HFF-Myc (cell line): ENCODE results near the gene PLIN4.
A peak's percentile ranks its signal among the peaks of the same experiment; 100 is the strongest.

Experiments used
- DNase-seq: peaks from one replicate; pipeline ENCODE4 v3.0.0-alpha.2; 2011; ENCODE audit warnings: low read depth; ENCODE audit errors: extremely low read depth
- H3K4me3 ChIP-seq: replicated peaks from 2 replicates; pipeline ENCODE4 v1.5.1; 2011; ENCODE audit warnings: low read depth, mild to moderate bottlenecking, control low read depth, low read length
- TF ChIP-seq, protein P1 (sequence below): IDR thresholded peaks from 2 replicates; pipeline ENCODE4 v1.5.1; 2012; ENCODE audit warnings: mild to moderate bottlenecking, low read depth, low read length, control low read depth; ENCODE audit errors: missing control alignments

The PLIN4 gene

DNA sequence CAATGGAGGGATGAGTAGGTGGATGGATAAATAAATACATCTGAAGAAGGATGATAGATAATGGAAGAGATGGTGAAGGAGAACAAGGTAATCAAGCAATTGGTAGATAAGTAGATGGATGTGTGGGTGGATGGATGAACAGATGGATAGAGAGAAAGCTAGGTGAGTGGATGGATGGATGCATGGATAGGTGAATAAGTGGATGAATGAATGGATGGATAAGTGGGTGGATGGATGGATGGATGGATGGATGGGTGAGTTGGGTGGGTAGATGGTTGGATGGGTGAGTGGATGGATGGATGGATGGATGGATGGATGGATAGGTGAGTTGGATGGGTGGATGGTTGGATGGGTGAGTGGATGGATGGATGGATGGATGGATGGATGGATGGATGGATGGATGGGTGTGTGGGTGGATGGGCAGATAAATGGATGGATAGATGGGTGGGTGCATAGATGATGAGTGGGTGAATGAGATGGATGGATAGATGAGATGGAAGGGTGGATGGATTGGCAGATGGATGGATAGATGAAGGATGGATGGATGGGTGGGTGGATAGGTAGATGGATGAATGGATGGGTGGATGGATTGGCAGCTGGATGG is 34.9 kb upstream of the PLIN4 start:
- DNase-seq, result no peak
- H3K4me3 ChIP-seq, result no peak overlapping the region
- TF ChIP-seq, protein P1, sequence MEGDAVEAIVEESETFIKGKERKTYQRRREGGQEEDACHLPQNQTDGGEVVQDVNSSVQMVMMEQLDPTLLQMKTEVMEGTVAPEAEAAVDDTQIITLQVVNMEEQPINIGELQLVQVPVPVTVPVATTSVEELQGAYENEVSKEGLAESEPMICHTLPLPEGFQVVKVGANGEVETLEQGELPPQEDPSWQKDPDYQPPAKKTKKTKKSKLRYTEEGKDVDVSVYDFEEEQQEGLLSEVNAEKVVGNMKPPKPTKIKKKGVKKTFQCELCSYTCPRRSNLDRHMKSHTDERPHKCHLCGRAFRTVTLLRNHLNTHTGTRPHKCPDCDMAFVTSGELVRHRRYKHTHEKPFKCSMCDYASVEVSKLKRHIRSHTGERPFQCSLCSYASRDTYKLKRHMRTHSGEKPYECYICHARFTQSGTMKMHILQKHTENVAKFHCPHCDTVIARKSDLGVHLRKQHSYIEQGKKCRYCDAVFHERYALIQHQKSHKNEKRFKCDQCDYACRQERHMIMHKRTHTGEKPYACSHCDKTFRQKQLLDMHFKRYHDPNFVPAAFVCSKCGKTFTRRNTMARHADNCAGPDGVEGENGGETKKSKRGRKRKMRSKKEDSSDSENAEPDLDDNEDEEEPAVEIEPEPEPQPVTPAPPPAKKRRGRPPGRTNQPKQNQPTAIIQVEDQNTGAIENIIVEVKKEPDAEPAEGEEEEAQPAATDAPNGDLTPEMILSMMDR, result no peak

DNA sequence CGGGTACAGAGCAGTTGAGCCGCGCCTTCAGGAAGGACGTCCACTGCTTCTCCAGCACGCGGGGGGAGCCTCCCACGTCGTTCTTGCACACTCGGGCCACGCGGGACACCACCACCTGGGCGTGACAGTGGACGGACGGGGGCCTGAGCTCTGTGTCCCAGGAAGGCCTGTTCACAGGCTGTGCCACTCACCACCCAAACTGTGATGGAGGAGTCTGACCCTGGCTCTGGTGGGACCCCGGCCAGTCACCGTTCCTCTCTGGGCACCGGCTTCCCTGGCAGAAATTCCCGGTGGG is 34.2 kb upstream of the PLIN4 start:
- no peak overlapping the region for H3K4me3 ChIP-seq
- no peak for DNase-seq
- TF ChIP-seq, protein P1, result no peak

DNA sequence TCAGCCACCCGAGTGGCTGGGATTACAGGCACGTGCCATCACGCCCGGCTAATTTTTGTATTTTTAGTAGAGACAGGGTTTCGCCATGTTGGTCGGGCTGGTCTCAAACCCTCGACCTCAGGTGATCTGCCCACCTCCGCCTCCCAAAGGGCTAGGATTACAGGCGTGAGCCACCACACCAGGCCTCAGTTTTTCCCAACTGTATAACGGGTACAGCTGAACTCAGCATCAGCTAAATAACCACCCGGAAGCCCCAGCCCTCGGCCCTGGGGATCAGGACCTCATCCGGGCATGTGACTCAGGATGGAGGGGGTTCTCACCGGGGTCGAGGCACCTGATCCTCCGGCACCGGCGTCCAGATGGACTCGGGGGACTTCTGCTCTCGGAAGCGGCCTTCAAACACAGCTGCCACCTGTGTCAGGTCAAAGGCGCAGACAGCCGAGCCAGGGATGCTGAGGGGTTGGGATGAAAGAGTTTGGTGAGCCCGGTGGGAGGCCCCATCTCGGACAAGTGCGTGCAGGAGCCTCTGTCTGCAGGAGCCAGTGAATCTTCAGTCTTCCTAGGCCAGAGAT is 32.3 kb upstream of the PLIN4 start:
- no peak overlapping the region for H3K4me3 ChIP-seq
- TF ChIP-seq, protein P1, result no peak
- no peak for DNase-seq

DNA sequence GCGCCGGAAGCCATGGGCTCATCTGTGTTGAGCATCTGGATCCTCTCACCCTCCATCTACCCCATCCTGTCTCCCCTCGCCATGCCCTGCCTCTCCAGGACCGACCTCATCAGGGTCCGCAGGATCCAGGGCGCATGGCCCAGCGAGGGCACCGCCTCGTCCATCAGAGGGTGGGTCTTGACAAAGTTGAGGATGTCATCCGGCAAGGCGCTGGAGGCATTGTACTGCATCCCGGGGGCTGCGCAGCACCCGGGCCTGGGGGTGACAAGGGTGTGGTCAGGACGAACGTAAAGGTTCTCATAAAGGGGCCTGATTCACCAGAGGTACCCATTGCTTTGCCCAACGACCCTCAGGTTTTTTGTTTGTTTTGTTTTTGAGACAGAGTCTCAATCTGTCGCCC is 31.7 kb upstream of the PLIN4 start:
- TF ChIP-seq, protein P1, result no peak

DNA sequence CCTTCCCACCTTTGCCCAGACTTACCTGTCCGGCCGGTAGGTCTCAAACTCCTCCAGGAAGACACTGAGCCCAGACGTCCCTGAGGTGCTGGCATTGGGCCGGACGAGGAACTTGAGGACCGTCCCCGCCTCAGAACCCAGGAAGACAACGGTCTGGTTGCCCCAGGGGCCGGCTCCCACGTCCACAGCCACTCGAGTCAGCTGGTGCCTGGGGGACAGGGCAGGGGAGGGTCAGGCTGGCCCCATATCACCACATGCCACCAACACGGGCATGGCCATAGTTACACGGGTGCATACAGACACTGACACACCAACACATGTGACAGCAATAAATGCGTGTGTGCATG is 29.9 kb upstream of the PLIN4 start:
- no peak for DNase-seq
- TF ChIP-seq, protein P1, result no peak
- no peak overlapping the region for H3K4me3 ChIP-seq

More for the DNA sequence above, 31.7 kb upstream of the PLIN4 start:
- H3K4me3 ChIP-seq, result no peak overlapping the region
- no peak for DNase-seq

DNA sequence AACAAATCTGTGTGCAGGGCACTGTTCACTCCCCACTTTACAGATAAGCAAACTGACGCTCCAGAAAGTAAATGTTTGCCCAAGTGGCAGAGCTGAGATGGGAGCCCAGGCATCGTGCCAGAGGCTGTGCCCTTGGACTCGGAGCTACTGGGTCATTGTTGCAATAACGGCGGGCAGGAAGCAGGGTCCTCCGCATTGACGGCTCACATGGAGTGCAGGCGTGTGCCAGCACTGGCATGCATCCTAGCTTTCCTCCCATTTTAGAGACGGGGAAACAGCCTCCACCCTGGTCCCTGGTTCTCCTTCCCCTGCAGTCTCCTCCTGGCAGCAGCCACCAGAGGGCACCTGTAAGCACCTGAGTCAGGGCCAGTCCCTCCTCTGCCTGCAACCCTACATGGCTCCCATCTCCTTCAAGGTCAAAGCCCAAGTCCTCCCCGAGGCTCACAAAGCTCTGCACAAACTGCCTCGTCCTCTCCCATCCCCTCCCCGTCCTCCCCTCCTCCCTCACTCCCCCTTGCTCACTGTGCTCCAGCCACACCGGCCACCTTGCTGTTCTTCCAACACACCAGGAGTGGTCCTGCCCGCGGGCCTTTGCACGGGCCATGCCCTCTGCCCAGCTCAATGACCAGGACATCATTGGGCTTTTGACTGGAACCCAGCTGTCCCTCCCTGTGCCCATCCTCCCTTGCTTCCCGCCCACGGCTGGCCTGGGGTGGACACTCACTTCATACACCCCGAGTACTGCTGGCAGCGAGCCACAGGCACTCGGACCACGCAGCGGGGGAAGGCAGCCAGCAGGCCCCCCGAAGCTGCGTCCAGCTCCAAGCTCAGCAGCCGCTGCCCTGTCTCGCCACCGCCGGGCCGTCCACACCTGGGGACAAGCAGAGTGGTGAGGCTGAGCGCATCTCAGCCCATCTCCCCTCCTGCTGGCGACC is 29.3 kb upstream of the PLIN4 start:
- DNase-seq, result no peak
- TF ChIP-seq, protein P1, result peak; percentile 54

More for the DNA sequence above, 29.3 kb upstream of the PLIN4 start:
- H3K4me3 ChIP-seq, result no peak overlapping the region
